K562 (cell line): ENCODE data around the gene TALDO1. TPM values are rescaled to one million over a fixed set of nuclear protein-coding genes. Genes with fewer than 3 reads are reported as not detected.
A peak's percentile ranks its signal among the peaks of the same experiment; 100 is the strongest.

Experiments
- CTCFL ChIP-seq: IDR thresholded peaks from 2 replicates; pipeline ENCODE4 v1.6.1; 2011; ENCODE audit warnings: borderline replicate concordance, low read depth, mild to moderate bottlenecking, moderate library complexity, low read length; ENCODE audit not compliant: insufficient read depth, poor library complexity, severe bottlenecking
- KLF1 ChIP-seq: fragments of 450-650 bp; IDR thresholded peaks from 2 replicates; pipeline ENCODE4 v1.6.1; 2016; ENCODE audit warnings: missing genetic modification characterization, missing compliant biosample characterization
- MEIS2 ChIP-seq: fragments of 450-650 bp; IDR thresholded peaks from 2 replicates; pipeline ENCODE4 v1.6.1; 2014; ENCODE audit warnings: mild to moderate bottlenecking; ENCODE audit not compliant: partially characterized antibody
- POLR2AphosphoS5 ChIP-seq: IDR thresholded peaks from 2 replicates; pipeline ENCODE4 v1.6.1; 2011; ENCODE audit warnings: mild to moderate bottlenecking, low read depth, low read length, moderate library complexity; ENCODE audit not compliant: control insufficient read depth, insufficient read depth
- POLR2B ChIP-seq: fragments of 450-650 bp; IDR thresholded peaks from 2 replicates; pipeline ENCODE4 v1.6.1; 2018; ENCODE audit warnings: low read depth; ENCODE audit not compliant: partially characterized antibody
- SOX6 ChIP-seq: fragments of 450-650 bp; IDR thresholded peaks from 2 replicates; pipeline ENCODE4 v1.6.1; 2014; ENCODE audit warnings: mild to moderate bottlenecking
- SP1 ChIP-seq: sonication (generic); formaldehyde crosslinking; IDR thresholded peaks from 2 replicates; pipeline ENCODE4 v1.8.1; 2022; ENCODE audit warnings: mild to moderate bottlenecking, missing genetic modification reagents
- SRSF7 ChIP-seq: fragments of 200-400 bp; formaldehyde crosslinking; optimal IDR thresholded peaks from 2 replicates; pipeline ENCODE3; 2017; ENCODE audit warnings: mild to moderate bottlenecking, low read depth, low read length
- ZBTB9 ChIP-seq: fragments of 450-650 bp; formaldehyde crosslinking; IDR thresholded peaks from 2 replicates; pipeline ENCODE4 v1.4.0; 2020; ENCODE audit warnings: mild to moderate bottlenecking, moderate library complexity
- ZNF518B ChIP-seq: fragments of 250-450 bp; sonication (Bioruptor Pico); IDR thresholded peaks from 2 replicates; pipeline ENCODE4 v1.5.0; 2021; ENCODE audit warnings: mild to moderate bottlenecking, moderate library complexity
- polyA plus RNA-seq, 8 experiments: library from polyadenylated mRNA; depleted of rRNA in 4 of 8; stranded (reverse) in 5 of 8; unstranded in 3 of 8; fragments of >200 nt; fragmentation: Nextera tagmentation in 2 of 8; fragmentation: Illumina TruSeq in 1 of 8; extraction: Ambion mirVana in 2 of 8; extraction: Trizol in 1 of 8; gene quantifications; 2 replicates each; pipeline versions ENCODE4 v1.2.1 to v1.2.3, GENCODE V29; 2011 to 2014; ENCODE audit warnings: inconsistent platforms in 1 of 8, missing spikeins in 1 of 8
- total RNA-seq, 7 experiments: library from RNA; depleted of rRNA in 6 of 7; stranded (reverse); fragments of >200 nt in 6 of 7; fragmentation: Illumina TruSeq in 2 of 7; extraction: Trizol in 2 of 7; gene quantifications; 2 replicates each; pipeline versions ENCODE4 v1.2.1 to v1.2.3, GENCODE V29; 2011 to 2021; ENCODE audit warnings: low replicate concordance in 1 of 7

Gene TALDO1
- total and polyA plus RNA-seq, 9 of the 15 experiments (the other 6 are each of a cell fraction or from before 2014, with no cell fraction given), result 260 to 541 (median 441) TPM

- TF ChIP-seq POLR2B (peak; percentile 85), CTCFL (peak; percentile 83), ZBTB9 (CRISPR knock-in tag) (0 out of 2 replicates have a peak, but pooled peaks have one; percentile 28), SRSF7 (peak; percentile 43), MEIS2 (peak; percentile 64), SP1 (CRISPR knock-in tag) (peak; percentile 53; the same call in 1 of the 2 replicates), SOX6 (0 out of 2 replicates have a peak, but pooled peaks have one; percentile 21), ZNF518B (CRISPR knock-in tag) (no peak), POLR2AphosphoS5 (peak; percentile 77; the same call in 1 of the 2 replicates), KLF1 (tag) (peak; percentile 76)
These were observed at the start of gene TALDO1 (continued) for GRCh38 chr11:747158-748006.
